Brain microvascular endothelial cell (primary cell): Measurements from ENCODE around the gene INPP5J.

Experiments used
- DNase-seq: peaks from one replicate; pipeline ENCODE4 v3.0.0-alpha.2; 2020
- H3K27ac ChIP-seq: fragments of 250-450 bp; sonication (Bioruptor Pico); 2 replicates; pipeline ENCODE4 v1.5.1; 2020; ENCODE audit warnings: mild to moderate bottlenecking, moderate library complexity
- H3K27me3 ChIP-seq: fragments of 250-450 bp; sonication (Bioruptor Pico); replicated peaks from 2 replicates; pipeline ENCODE4 v1.5.1; 2020; ENCODE audit warnings: mild to moderate bottlenecking
- H3K36me3 ChIP-seq: fragments of 250-450 bp; sonication (Bioruptor Pico); replicated peaks from 2 replicates; pipeline ENCODE4 v1.5.1; 2020; ENCODE audit warnings: mild to moderate bottlenecking
- H3K4me3 ChIP-seq: 2 replicates; pipeline ENCODE4 v1.5.1; 2011; ENCODE audit warnings: low read depth, mild to moderate bottlenecking, control low read depth, low read length, moderate library complexity
- CTCF ChIP-seq: IDR thresholded peaks from 2 replicates; pipeline ENCODE4 v1.5.1; 2011; ENCODE audit warnings: low read depth, mild to moderate bottlenecking, moderate library complexity, low read length, control low read depth, inconsistent platforms; ENCODE audit errors: missing control alignments
- in situ Hi-C: cut with HindIII; loops from 2 replicates; pipeline ENCODE4 v1.10.0; 2017; ENCODE audit warnings: low sequenced_read_pairs, low pct_ligation_motif_present

The INPP5J gene

DNA sequence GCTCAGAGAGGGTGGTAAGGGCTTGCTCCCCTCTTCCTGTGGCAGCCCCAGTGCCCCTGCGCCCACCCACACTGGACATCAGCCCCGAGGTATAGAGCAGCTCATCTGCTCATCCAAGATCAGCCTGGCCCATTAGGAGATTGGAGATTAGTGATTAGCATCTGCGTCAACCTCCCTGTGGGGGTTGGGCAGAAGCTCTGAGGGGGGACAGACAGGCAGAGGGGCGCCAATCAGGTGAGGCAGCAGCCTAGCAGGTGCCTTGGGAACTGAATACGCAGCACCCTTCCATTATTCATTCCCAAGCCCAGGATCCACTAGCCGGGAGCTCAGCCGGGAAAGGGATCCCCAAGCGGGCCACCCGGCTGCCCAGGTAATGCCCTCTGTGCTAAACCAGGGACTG lies 30.6 kb upstream of the INPP5J start:
- Histone ChIP-seq H3K4me3 (no peak overlapping the region), H3K27me3 (no peaks in the 10 kb centered on the region), H3K36me3 (peaks cover 92% of the 10 kb centered on the region), H3K27ac (no peak overlapping the region)
- no peak for TF ChIP-seq CTCF
- DNase-seq: no peak
- in situ Hi-C loops: no loop called here

DNA sequence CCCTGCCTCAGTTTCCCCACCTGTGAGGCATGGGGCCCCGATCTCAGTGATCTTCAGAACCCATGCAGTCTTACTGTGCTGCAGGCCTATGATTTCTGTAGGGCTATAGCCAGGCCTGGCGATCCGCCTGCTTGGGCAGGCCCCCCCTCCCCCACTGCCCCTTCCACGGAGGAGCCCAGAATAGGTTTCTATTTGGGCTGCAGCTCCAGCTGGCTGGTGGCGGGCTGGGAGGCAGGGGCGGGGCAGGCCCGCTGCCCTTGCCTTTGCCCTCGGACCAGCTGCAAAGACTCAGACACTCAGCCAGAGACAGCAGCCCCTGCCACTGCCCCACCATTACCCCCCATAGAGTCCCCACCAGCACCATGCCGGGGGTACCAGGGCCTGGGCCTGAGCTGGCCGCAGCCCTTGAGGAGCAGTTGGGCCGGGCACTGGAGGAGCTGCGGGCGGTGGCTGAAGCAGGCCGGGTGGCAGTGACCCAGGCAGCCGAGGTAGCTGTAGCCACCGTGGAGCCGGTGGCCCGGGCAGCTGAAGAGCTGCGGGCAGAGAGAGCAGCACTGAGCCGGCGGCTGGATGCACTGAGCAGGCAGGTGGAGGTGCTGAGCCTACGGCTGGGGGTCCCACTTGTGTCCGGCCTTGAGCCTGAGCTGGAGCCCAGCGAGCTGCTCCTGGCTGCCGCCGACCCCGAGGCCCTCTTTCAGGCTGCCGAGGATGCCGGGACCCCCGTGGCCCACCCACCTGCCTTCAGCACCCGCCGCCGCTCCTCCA lies 29.5 kb upstream of the INPP5J start:
- Histone ChIP-seq H3K27me3 (no peaks in the 10 kb centered on the region), H3K27ac (no peak overlapping the region), H3K36me3 (peaks cover 90% of the 10 kb centered on the region), H3K4me3 (no peak overlapping the region)
- TF ChIP-seq CTCF: no peak
- in situ Hi-C loops: no loop called here
- no peak for DNase-seq

DNA sequence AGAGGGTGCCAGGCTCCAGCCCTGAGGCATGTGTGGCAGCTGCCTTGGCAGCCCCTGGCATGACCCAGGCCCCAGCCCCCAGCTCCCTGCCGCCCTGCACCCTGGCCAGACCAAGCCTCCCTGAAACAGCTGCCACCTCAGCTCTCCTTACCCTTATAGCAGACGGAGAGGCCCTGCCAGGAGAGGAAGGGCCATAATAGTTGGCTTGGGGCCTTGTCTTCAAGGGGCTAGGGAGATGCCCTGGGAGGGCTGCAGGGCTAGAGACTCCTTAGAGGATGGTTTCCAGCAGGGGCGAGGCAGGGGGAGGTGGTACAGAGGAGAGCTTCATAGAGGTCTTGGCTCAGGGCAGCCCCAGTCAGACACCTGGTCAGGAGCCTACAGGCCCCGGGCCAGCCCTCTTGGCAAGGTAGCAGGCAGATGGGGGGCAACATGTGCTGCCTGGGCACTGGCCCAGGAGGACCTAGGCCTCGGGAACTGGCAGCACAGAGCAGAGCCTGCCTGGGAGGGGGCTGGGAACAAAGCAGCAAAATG lies 28.7 kb upstream of the INPP5J start:
- Histone ChIP-seq H3K36me3 (peaks cover 89% of the 10 kb centered on the region), H3K27me3 (no peaks in the 10 kb centered on the region), H3K27ac (no peak overlapping the region), H3K4me3 (no peak overlapping the region)
- no peak for TF ChIP-seq CTCF
- no peak for DNase-seq
- in situ Hi-C loops: no loop called here

- in situ Hi-C loops: no loop called here
- DNase-seq: no peak
- no peak overlapping the region for H3K4me3 ChIP-seq
- peaks cover 90% of the 10 kb centered on the region for H3K36me3 ChIP-seq
- no peaks in the 10 kb centered on the region for H3K27me3 ChIP-seq
- no peak overlapping the region for H3K27ac ChIP-seq
- TF ChIP-seq CTCF: no peak
Observed at GRCh38 chr22:31094741-31095140, 28.0 kb upstream of the INPP5J start.

- no peaks in the 10 kb centered on the region for H3K27me3 ChIP-seq
- H3K4me3 ChIP-seq: no peak overlapping the region
- peaks cover 92% of the 10 kb centered on the region for H3K36me3 ChIP-seq
- no peak for DNase-seq
- no peak overlapping the region for H3K27ac ChIP-seq
- TF ChIP-seq CTCF: no peak
- in situ Hi-C loops: no loop called here
Observed at GRCh38 chr22:31095637-31096249, 27.0 kb upstream of the INPP5J start.
